ENCODE measurements around the gene KNSTRN. TPM values are rescaled to one million over a fixed set of nuclear protein-coding genes. Genes with fewer than 3 reads are reported as not detected.
A peak's percentile ranks its signal among the peaks of the same experiment; 100 is the strongest.

Gene KNSTRN
- total and polyA plus RNA-seq, 2 experiments from 2014 or later: 67.9 to 80.4 TPM

GRCh38 chr15:40355976-40356585 lies 26.4 kb upstream of the KNSTRN start (continued):
- TF ChIP-seq ZNF462 (CRISPR knock-in tag; IDR thresholded peaks at IDR 0.05) (no peak), EZH2 (IDR thresholded peaks at IDR 0.05; ENCODE audit: low read depth, unreplicated experiment) (no peak), EZH2phosphoT487 (IDR thresholded peaks at IDR 0.05; ENCODE audit: unreplicated experiment) (no peak), CREB1 (CRISPR knock-in tag; IDR thresholded peaks at IDR 0.05; ENCODE audit: low read depth) (no peak), JUNB (IDR thresholded peaks at IDR 0.05; ENCODE audit: unreplicated experiment) (no peak), NANOG (IDR thresholded peaks at IDR 0.05; ENCODE audit: borderline replicate concordance) (no peak)

GRCh38 chr15:40357246-40357645 lies 25.3 kb upstream of the KNSTRN start:
- peak overlapping the region; percentile 92 for H3K4me3 ChIP-seq
- H3K4me1 Mint-ChIP-seq: peaks cover 34% of the 10 kb centered on the region
- TF ChIP-seq STAT1 (IDR thresholded peaks at IDR 0.05; ENCODE audit: unreplicated experiment) (no peak), ZNF331 (CRISPR knock-in tag; IDR thresholded peaks at IDR 0.05; ENCODE audit: low read depth) (no peak), ZNF114 (CRISPR knock-in tag; IDR thresholded peaks at IDR 0.05) (no peak), JUNB (IDR thresholded peaks at IDR 0.05; ENCODE audit: unreplicated experiment) (no peak), POLR2AphosphoS5 (IDR thresholded peaks at IDR 0.05; ENCODE audit: low read depth) (no peak), REST (IDR thresholded peaks at IDR 0.05; ENCODE audit: unreplicated experiment) (no peak), EZH2phosphoT487 (IDR thresholded peaks at IDR 0.05; ENCODE audit: unreplicated experiment) (no peak), ETS1 (IDR thresholded peaks at IDR 0.05) (no peak)

More at GRCh38 chr15:40357246-40357645, 25.3 kb upstream of the KNSTRN start:
- DNase-seq (ENCODE audit: low spot score) (no peak), ATAC-seq (no peak)
- no peak overlapping the region for H3K27ac ChIP-seq (ENCODE audit: low read depth)
- H3K9me3 Mint-ChIP-seq: peaks cover 3% of the 10 kb centered on the region; the same call in 2 of the 3 replicates
- H3F3A ChIP-seq (replicated peaks; ENCODE audit: low read depth): peaks cover 22% of the 10 kb centered on the region
- H2AFZ ChIP-seq: peak overlapping the region; percentile 98
- H3K27ac Mint-ChIP-seq: no peak overlapping the region
- H3K9me2 ChIP-seq (ENCODE audit: insufficient read depth): no peaks in the 10 kb centered on the region
- H3K4me1 ChIP-seq (ENCODE audit: insufficient read depth): peaks cover 25% of the 10 kb centered on the region
- H4K20me1 ChIP-seq (replicated peaks; ENCODE audit: insufficient read depth): no peaks in the 10 kb centered on the region
- H3K79me2 ChIP-seq (replicated peaks; ENCODE audit: insufficient read depth): no peaks in the 10 kb centered on the region
- no peaks in the 10 kb centered on the region; the same call in 2 of the 3 replicates for H3K36me3 Mint-ChIP-seq (ENCODE audit: low read depth)
- H3K4me2 ChIP-seq: peak overlapping the region; percentile 96
- H3K27me3 ChIP-seq (ENCODE audit: insufficient read depth): peaks cover 26% of the 10 kb centered on the region
- peaks cover 16% of the 10 kb centered on the region for H3K27me3 Mint-ChIP-seq (ENCODE audit: insufficient read depth, low read depth, poor library complexity)
- peak overlapping the region; percentile 76 for H3K4me3 Mint-ChIP-seq
- no peaks in the 10 kb centered on the region for H3K36me3 ChIP-seq (ENCODE audit: insufficient read depth)

Measured in GM23338 (cell line).